GM21526 (cell line): ENCODE results near the gene PERCC1.

Experiments used
- ATAC-seq: cut with Tn5 transposase; IDR thresholded peaks from one replicate; pipeline ENCODE4 v1.9.1; 2021; ENCODE audit warnings: moderate library complexity; ENCODE audit not compliant: unreplicated experiment, low FRiP score

PERCC1 gene

DNA sequence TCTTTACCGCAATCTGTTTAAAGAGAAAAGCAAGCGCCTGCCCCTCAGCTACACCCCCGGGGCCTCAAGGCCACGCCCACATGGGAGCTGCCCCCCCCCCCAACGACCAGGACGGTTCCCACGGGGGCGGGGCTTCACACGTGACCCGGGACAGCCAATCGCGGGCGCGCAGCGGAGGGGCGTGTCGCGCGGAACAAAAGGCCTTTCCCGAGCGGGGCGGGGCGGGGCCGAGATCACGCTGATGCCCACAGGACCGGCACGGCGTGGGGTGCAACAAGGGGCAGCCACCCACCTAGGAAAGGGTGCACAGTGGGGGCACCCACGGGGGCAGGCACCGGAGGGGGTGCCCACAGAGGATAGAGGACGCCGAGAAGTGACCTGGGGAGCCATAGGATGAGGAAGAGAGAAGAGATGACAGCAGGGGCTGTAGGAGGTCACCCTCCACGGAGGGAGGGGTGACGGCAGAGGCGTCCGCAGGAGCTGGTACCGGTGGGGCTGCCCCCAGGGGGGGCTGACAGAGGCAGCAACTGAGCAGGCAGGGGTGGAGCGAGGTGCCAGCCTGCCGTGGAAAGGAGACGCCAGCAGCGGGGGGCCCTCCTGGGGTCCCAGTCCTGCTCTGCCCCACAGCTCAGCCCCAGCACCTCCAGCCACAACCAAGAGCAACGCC, 22.6 kb upstream of the PERCC1 start:
- peak; percentile 64 for ATAC-seq

DNA sequence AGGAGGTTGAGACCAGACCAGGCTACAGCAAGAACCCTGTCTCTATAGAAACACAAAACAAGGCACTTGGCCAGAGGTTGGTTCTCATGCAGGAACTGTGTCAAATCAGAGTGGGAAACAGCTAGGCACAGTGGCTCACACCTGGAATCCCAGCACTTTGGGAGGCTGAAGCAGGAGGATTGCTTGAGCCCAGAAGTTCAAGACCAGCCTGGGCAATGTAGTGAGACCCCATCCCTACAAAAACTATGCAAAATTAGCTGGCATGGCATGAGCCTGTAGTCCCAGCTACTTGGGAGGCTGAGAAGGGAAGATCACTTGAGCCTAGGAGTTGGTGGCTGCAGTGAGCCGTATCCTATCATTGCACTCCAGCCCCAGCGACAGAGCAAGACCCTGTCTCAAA, 18.0 kb upstream of the PERCC1 start:
- ATAC-seq = no peak

DNA sequence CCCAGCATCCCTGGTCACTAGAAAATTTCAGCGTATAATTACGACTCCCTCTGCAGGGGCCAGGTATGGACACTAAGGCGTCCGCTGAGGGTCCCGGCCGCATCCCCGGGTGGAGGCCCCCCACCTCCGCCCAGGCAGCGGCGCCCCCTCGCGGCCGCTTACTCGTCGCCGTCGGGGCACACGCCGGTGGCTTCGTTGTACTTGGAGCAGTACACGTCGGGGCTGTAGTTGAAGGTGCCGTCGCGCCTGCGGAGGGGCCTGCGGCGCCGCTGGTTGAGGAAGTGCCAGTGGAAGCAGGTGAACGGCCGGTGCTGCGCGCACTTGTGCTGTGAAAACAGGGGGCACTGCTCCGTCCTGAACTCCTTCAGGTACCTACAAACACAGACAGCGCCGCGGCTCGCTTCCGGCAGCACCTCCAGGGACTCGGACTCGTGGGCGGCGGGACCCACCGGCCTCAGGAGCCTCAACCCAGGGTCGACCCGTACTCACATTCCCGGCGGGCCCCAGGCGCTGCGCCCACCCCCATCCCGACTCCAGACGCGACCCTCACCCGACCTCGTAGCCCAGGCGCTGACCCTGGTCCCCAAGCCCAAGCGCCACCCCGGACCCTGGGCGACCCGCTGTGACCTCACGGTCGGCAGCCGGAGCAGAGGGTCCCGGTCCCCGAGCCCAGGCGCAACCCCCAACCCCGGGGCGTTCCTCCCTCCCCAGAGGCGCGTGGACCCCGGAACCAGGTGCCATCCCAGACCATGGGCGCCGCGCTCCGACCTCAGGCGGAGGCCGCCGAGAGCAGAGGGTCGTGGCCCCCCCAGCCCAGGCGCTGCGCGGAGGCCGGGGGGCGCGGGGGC, 17.0 kb upstream of the PERCC1 start:
- ATAC-seq = no peak

DNA sequence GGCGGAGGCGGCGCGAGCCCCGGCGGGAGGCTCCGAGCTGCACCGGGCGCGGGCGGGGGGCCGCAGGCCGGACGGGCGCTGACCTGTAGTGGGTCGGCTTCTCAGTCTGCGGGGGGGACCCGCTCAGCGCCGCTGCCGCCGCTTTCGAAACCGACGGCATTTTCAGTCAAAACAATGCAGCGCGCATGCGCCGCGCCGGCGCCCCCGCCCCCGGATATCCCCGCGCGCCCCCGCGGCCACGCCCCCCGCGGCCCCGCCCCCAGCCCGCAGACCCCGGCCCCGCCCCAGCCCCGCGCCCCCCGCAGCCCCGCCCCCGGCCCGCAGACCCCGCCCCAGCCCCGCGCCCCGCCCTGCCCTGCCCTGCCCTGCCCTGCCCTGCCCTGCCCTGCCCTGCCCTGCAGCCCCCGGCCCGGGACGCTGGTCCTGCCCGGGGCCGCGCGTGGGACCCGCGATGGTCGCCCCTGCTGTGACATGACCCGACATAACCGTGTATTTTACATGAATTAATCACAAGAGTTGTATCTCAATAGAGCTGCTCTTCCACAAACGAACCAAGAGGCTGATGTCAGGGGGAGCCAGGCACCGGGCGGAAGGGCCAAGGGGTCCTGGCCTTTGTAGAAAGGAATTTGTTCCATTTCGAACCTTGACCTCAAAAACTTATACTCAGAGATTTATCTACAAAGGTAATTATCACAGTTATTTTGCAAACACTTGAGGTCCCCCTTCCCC, 16.2 kb upstream of the PERCC1 start, which contains the start of gene UNKL:
Gene UNKL, minus strand, starts transcription at position 173 of the 729 bp plus-strand sequence. Its CDS starts 13 bp downstream, at position 160.
- ATAC-seq = no peak

DNA sequence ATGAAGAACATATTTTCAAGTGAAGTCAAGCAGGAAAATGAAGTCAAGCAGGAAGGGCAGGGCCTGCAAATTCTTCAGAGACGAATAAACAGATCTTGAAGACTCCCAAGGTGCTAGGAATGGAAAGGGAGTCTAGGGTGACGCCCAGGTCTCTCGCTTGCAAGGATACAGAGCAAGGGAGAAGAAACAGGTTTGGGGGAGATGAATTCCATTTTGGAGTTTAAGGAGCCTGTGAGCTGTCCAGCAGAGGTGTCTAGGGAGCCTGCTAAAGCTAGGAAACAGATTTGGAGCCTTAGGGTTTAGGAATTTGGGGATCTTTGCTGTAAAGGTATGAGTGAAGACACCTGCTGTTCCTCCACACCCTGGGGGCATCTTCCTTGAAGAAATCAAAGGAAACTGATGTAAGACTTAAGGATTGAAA, 14.3 kb upstream of the PERCC1 start:
- ATAC-seq = no peak

DNA sequence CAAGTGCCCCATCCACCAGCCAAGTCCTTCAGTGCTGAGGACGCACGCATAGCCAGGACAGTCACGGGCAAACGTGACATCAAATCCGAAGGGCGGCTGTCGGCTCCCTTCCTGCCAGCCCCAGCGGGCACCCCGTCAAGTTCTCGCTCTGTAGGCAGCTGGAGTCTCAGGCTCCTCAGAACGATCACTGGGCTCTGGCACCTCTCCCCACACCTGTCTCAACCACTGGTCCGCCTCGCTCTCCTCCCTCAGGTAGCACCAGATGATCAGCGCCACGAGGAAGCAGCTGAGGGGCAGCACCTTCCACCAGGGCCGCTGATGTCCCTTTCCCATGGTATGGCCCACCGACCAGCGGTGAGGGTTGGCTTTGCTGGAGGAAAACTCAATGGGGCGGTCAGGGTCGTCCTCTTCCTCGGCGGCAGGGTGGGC, 10.8 kb upstream of the PERCC1 start:
- peak; percentile 22 for ATAC-seq

DNA sequence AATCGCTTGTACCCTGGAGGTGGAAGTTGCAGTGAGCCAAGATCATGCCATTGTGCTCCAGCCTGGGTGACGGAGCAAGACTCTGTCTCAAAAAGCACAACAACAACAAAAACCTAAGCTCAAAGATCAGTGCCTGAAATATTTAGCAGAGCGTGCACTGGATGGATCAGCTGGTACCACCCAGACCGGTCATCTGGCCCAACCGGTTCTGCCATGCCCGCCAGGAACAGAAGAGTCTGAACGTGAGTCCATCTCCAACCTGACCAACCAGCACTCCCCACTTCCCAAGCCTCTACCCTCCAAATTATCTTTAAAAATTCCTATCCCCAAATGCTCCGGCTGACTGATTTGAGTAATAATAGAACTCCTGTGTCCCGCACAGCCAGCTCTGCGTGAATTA, 8.8 kb upstream of the PERCC1 start:
- no peak for ATAC-seq

DNA sequence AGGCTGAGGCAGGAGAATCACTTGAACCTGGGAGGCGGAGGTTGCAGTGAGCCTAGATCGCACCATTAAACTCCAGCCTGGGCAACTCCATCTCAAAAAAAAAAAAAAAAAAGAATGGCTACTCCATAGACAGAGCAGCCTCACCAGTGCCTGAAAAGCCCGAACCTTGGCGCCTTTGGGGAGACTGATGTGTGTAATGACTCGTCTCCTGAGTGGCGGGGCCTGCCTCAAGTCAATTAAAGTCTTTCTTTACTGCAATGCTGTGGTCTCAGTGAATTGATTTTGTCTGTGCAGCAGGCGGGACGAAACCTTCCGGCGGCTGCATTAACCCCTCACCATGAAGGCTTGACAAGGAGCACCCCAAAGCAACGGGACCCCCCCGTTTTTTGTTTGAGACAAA, 6.8 kb upstream of the PERCC1 start:
- ATAC-seq = no peak

DNA sequence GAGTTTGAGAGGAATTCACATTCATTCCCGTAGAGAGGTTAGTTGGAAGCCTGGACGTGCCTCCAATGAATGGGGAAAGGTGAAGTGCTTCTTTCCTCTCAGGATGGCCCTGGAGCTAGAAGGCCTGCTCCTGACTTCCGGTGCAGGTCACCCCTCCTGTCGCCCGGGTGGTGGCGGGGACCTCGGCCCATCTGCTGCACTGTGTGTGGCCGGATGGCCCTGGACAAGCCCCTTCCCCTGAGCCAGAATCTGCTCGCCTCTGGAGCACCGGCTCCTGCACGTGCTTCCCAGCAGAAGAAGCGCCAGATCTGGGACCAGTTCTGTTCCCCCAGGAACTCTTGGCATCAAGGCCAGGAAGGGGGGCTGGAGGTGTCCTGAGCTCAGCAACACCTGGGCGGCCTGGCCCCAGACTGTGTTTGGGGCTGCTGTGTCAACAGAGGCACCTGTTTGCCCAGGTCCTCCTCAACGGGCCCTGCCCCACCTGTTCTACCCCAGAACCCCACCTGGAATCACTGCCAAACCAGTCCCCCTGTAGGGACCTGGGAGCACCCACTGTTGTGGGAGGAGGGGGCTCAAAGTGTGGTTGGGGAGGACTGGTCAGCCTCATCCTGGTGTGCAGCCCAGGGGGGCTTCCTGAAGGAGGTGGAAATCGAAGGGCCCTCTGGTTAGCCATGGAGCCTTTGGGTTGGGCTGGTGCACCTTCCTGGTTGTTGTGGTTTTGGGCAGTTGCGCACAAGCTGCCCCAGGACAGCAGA, 5.1 kb upstream of the PERCC1 start:
- ATAC-seq = no peak

DNA sequence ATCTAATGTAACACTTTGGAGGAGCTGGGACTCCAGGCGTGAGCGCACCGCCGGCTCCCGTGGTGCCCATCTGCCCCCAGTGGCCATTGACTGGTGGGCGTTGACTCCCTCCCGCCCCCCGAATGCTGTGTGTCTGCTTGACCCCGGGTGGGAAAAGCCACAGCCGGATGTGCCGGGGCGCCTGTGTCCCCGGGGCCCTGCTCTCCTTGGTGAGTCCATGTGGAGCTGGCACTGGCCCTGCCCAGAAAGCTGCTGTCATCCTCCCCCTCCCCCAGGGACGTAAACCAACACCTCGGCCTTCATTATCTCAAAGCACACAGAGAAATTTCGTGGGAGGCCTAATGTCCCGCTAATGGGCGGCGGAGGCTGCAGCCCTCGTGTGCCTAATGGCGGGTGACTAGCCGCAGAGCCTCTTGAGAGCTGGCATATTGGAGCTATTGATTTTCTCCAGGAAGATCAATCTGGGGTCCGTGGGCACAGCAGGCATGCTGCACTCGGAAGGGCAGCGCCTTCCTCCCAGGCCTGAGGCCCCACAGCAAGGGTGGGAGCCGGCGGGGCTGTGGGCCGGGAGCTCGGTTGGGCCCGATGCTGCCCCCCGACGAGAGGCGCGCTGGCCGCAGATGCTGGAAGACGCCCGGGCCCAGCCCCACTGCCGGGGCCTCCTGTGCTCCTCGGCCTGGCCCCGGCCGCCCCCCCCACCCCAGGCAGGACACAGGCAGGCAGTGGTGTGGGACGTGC, 4.0 kb upstream of the PERCC1 start:
- ATAC-seq = no peak

DNA sequence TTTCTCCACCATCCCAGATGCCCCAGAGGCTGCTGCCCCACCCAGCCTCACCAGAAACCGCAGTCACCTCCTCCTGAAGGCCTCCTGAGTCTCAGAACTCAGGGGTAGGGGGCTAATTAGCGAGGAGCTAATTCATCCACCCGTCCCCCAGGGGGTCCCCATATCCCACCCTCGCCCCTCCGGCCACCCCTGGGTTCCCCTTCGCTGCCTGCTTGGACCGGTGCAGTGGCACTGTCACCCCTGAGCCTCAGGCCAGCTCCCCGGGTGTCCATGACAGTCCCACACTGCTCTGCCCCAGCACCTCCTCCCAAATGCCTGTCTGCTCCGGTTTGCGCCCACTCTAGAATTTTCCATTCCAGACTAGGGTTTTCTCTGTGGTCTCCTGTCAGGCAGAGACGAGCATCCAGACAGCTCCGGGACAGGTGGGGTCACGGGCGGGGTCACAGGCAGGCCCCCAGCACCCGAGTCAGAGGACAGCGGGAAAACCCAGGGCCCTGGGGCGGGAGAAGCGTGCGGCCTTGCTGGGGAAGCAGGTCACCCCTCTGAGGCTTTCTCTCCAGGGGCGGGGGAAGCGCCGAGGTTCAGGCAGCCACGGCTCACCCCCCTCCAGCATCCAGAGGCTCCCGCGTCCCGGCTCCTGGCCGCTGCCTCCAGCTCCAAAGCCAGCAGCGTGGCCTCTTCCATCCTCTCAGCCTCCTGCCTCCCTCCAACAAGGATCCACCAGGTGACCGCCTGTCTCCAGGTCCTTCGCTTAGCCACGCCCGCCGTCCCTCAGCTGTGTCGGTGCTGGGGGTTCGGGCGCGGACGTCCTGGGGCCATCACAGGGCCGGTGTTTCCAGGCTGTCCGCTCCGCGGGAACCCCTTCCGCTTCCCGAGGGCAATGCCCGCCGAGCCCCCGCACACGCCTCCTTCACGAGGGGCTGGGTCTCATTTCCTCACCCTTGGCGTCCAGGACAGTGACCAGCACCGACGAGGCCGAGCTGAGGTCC, 3.1 kb upstream of the PERCC1 start:
- no peak for ATAC-seq

DNA sequence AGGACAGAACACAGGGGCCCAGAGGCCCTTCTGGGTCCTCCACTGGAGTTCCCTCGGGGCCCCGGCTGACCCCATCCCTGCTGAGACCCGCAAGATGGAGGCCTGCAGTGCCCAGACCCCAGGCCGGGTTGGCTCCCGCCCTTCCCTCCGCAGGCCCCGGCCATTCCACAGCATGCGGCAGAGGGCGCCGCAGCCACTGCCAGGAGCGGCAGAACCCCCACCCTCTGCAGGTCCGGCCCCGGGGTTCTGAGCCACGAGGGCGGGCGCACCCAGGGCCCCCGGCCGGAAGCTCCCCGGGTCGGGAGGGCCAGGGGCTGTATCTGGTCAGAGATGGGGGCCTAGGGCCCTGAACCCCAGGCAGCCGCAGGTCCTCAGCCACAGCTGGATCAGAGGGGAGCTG, 2.4 kb upstream of the PERCC1 start:
- ATAC-seq = no peak

DNA sequence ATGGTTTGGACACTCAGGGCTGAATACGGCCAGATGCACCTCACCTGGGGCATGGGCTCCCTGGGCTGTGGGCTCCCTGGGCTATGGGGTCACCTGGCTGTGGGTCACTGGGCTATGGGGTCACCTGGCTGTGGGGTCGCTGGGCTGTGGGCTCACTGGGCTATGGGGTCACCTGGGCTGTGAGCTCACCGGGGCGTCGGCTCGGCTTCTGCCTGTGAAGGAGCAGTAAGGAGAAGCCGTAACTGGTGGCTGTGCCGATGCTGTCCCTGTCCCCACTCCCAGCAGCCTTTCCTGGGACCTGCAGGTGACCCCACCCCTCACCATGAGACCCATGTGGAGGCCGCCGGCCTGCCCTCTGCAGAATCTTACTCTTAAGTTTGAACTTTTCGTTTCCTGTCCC, 1.9 kb upstream of the PERCC1 start:
- ATAC-seq = no peak

DNA sequence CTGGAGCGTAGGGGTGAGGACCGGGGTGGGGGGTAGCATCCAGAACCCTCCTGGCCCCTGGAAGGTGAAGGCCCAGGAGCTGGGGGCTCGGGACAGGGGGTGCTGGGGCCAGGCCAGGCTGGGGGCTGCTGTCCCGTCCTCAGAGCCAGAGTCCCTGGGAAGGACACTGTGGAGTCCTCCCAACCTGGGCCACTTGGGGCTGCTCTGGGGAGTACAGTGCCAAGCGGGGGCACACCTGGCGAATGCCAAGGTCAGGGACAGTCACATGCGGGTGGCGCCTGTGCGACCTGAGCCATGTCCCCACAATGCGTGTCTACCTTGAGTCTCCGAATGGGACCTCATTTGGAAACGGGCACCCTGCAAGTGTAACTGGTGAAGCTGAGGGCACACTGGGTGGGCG, 1.2 kb upstream of the PERCC1 start:
- no peak for ATAC-seq

DNA sequence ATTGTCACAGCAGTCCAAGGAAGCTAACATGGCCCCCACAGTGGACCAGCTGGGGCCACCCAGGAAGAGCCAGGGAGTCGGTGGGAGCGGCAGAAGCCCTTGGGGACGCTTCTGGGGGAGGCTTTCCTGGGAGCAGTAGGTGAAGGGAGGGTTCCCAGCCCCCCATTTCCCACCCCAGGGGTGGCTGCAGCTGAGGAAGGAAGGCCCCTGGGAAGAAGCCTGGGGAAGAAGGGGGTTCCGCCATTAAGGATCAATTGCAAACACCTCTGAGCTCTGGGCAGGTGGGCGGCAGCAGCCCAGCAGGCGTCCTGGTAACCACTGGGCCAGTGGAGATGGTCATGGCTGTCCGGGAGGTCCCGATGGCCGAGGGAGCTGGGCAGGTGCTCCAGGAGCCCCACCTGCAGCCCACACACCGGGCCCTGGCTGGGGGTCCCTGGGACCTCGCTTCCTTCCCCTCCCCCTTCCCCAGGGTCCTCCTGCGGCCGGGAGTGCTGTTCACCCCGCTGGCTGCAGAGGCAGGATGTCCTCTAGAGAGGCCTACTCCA, 592 bp upstream of the PERCC1 start:
- no peak for ATAC-seq

DNA sequence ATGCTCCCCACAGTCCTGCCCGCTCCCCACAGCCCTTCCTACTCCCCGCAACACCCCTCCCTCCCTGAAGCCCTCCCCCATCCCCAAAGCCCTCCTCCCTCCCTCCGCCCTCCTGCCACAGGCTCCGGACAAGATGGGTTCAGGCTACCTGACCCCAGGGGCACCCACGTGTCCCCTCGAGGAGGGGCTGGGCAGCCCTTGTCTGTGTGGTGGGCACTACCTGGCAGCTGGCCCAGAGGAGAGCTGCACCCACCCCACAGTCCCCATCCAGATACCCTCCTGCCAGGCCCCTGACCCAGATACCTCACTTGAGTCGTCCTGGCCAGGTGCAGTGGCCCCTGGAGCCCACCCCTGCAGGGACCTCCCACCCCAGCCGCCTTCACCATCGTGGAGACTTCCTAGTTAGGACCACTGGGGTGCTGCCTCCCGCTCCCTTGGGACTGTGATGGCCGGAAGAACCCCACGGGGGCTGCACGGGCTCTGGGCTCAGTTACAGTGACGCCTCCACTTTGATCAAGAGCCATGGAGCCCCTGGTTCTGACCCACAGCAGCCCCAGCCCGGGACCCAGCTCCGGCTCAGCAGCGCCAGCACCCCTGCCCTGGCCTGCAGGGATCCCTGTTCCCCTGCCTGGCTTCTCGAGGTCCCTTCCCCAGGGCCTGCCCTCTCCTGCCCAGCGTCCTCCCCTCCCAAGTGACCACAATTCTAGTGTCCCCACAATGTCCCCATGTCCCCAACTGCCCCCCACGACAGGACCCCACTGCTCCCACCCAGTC, 806 bp downstream of the PERCC1 start:
- ATAC-seq = no peak

DNA sequence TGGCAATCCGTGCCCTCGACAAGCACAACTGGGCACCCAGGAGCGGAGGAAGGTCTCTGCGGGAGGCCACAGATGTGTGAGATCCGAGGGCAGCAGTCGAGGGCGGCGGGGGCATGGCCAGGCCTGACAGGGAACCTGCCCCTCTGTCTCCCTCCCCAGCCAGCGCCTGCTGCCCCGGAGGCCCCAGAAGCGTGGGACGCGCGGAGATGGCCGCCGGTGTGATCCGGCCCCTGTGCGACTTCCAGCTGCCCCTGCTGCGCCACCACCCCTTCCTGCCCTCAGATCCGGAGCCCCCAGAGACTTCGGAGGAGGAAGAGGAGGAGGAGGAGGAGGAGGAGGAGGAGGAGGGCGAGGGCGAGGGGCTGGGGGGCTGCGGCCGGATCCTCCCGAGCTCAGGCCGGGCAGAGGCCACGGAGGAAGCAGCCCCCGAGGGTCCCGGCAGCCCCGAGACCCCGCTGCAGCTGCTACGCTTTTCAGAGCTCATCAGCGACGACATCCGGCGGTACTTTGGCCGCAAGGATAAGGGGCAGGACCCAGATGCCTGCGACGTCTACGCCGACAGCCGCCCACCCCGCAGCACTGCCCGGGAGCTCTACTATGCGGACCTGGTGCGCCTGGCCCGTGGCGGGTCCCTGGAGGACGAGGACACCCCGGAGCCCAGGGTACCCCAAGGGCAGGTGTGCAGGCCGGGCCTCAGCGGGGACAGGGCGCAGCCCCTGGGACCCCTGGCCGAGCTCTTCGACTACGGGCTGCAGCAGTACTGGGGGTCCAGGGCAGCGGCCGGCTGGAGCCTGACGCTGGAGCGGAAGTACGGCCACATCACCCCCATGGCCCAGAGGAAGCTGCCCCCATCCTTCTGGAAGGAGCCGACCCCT, 1.7 kb downstream of the PERCC1 start:
- no peak for ATAC-seq
